ENCODE results near the gene FGFBP3.

The FGFBP3 gene, protein sequence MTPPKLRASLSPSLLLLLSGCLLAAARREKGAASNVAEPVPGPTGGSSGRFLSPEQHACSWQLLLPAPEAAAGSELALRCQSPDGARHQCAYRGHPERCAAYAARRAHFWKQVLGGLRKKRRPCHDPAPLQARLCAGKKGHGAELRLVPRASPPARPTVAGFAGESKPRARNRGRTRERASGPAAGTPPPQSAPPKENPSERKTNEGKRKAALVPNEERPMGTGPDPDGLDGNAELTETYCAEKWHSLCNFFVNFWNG

DNA sequence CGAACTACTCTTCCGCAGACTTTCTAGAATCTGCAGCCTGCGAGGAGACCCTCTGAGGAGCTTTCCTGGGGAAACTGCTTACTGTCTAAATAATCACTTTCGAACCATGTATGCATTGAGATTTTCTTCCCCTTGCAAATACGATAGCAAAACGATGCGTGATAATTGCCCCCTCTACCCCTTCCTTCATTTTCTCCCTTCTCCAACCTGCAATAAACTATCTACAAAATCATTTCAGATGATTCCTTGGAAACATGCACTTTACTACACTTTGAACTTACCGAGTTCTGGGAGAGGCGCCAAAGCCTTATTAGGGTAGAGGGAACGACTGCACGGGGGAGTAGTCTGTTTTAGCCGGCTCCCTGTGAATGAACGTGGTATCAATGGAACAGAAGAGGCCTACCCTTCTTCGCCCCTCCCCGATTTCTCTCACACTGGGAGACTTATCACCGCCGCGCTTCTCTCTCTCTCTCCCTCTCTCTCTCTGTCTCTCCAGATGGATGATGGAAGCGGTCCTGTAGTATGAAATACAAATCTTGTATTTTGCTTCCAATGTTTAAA lies at the start of gene FGFBP3:
TSS of gene FGFBP3 (minus strand) at position 370 of the 561 bp plus-strand sequence. CDS start 517 bp downstream, outside the sequence.
- DNase-seq (ENCODE audit: low spot score): no peak

DNA sequence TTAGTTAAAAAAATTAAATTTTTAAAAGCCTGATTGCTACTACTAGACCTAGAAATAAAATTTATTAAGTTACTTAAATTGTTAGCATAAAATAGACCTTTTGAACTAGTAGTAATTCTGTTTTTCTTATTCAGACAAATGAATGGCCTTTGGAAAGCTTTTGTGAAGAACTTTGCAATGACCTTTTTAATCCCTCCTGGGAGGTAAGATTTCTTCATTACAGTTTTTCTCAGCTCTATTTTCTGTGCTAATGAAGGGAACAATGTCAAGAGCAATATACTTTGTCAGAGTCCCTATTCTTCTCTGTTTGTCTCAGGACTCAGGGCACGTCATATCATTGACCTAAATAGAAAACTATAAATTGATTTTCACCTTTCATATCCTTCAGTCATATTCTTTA lies 47.8 kb upstream of the FGFBP3 start:
- no peak for DNase-seq (ENCODE audit: low spot score)

DNA sequence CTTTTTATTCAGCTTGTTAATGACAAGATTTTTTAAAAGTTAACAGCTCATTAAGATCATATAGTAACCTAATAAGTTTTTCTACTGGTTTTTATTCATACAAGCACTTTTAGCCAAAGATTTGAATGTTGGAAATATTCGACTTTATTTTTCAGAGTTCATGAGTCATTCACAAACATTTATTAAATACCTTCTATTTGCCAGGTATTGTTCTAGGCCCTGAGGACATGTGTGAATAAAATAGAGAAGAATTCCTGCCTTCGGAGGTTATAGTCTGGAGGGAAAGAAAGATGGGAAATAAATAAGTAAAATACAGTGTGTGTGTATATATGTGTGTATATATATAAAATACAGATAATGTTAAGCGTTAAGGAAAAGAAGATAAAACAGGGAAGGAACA lies 45.8 kb upstream of the FGFBP3 start:
- no peak for DNase-seq (ENCODE audit: low spot score)

DNA sequence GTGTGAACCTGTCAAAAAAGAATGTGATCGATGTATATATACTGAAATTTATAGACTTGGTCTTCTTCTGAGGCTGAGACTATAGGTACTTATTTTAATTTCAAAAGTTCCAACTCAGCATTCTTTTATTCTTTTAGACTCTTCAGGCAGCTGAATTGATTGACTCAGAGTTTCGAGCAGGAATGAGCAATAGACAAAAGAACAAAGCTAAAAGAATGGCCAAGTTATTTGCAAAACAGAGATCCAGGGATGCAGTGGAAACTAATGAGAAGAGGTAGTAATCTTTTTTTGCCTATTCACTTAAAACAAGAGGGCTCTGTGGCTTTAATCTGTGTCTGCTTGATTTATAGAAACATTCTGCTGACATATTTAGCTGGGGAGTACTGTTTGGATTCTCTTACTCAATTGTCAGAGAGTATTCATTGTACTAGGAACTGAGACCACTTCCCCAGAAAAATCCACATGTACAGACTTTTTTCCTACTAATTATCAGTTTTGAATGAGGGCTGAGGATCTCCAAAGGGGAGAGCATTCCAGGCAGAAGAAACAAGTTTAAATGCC lies 44.4 kb upstream of the FGFBP3 start:
- DNase-seq (ENCODE audit: low spot score): peak; percentile 5

DNA sequence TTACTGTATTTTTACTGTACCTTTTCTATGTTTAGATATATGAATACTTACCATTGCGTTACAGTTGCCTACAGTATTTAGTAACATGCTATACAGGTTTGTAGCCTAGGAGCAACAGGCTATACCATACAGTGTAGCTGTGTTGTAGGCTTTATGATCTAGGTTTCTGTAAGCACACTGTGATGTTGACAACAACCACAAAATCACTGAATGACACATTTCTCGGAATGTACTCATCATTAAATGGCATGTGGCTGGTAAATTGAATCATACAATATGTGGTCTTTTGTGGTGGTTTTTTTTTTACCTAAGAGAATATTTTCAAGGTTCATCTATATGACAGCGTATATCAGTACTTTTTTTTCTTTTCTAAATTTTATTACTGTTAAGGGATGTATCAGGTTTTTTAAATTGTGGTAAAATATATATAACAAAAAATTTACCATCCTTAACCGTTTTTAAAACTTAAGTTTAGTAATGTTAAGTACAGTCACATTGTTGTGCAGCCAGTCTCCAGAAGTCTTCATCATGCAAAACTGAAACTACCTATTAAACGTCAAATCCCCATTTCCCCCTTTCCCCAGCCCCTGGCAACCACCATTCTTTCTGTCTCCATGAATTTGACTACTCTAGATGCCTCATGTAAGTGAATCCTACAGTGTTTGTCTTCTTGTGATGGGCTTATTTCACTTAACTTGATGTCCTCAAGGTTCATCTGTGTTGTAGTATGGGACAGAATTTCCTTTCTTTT lies 35.8 kb upstream of the FGFBP3 start:
- no peak for DNase-seq (ENCODE audit: low spot score)

DNA sequence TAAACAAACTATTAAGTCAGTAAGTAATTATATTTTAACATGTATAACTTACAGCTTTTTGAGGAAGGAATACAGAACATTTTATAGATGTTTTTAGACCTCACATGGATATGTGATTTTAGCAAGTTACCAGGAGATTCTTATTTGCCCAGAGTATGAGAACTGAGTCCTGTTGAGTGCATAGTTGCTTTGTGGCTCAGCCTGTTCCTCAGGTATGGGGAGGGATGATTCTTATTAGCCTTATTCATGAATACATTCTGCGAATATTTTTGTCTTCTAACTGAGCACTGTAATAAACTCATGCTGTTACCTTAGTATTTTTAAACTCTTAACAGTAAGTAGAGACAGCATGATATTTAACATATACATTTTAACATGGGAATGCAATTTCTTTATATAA lies 32.1 kb upstream of the FGFBP3 start:
- no peak for DNase-seq (ENCODE audit: low spot score)

DNA sequence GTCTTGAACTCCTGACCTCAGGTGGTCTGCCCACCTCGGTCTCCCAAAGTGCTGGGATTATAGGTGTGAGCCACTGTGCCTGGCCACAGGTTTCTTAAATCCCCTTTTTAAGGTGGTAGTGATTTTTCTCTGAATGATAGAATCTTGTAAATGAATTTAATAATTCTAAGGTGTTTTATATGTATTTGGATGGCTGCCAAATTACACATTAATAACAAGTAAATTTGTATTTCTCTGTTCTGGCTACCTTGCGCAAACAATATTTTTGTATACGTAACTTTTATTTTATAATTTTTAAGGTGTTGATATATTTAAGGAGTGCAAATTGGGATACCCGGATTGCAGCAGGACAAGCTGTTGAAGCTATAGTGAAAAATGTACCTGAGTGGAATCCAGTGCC lies 30.4 kb upstream of the FGFBP3 start:
- no peak for DNase-seq (ENCODE audit: low spot score)

DNA sequence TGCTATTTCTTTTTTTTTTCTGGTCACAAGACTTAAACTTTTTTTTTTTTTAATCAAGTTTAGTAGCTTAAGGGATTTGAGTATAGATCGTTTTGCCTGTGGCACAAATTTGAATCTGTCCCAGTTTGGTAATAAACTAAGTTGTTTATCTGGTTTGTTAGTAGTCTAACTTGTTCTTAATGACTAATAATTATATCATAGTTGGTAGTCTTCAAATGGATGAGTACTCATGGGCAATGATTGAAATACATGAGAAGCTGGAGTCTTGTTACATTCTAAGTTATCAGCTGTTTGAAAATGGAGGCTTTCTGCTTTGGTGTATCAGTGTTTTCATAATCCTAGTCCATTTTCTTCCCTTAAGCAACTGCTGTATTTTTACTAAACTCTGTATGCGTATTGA lies 26.6 kb upstream of the FGFBP3 start:
- DNase-seq (ENCODE audit: low spot score): no peak

DNA sequence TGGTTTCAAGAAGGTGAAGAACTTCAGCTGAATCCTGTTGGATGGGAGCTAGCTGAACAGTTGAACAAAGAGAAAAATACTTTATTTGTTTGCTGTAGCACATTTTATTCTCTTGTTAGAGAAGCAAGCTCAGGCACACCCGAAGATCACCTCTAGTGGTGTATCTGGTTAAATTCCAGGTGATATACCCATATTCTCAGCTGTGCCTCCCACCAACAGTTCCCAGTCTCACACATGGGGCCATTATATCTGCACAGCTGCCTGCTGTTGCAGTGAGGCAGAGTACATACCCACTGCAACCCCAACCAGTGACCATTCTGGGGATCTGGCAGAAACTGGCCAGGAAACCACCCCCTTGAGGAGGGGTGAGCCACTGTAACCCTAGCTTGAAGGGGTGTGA lies 23.5 kb upstream of the FGFBP3 start:
- DNase-seq (ENCODE audit: low spot score): no peak

DNA sequence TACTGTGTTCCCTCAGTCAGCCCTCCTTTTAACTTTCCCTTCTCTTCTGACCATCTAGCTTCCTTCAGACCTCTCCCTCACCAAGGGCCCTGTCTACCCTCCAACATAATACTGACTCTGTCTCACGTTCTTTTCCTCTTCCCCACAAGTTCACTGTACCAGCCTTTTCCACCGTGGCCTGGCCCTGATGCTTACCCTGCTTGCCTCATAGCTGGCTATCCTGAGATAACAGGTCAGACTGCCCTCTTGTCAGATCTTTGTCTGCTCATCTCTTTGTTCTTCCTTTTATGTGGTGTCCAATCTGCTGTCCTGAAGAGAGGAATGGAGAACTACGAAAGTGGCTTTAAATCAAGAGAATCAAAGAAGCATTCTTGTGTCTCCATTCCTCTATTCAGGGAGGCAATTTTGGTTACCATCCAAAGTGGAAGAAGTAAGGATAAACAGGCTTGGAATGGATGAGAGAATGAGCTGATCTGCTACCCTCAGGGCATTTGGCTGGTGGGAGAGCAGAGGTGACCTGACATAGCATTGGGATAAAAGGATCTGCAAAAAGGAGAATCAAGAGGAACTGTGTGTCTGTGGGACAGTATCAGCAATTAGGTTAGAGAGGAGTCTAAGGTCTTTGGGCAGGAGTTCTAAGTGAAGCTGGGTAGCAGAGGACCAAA lies 22.4 kb upstream of the FGFBP3 start:
- DNase-seq (ENCODE audit: low spot score): no peak

DNA sequence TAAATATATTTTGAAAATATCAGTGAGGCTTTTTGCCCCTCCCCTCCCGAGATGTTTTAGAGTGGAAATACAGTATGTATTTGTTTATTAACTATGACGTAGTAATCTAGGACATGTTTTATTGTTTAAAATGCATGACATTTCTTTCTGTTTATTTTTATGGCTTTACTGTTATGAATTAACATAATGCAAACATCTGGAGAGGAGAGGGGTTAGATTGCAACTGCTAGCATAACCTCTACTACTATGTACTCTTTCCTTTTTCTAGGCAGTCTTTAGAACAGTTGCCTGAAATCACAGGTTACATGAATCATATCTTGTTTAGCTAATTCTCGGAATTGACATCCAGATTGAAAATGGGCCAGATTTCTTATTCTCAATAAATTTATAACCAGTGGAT lies 21.7 kb upstream of the FGFBP3 start:
- no peak for DNase-seq (ENCODE audit: low spot score)

DNA sequence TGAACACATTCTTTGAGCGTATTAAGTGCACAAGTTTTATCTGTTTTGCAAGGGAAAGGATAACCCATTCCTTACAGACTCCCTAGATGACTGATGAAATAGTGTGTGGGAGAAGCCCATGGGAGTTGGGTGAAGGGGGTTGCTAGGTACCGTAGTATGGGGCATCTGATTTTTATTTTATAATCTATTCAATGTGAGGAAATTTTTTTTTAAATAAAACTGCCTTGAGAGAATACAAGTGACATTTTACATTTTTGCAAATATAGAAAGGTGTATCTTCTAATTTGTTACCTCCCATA lies 15.7 kb upstream of the FGFBP3 start:
- DNase-seq (ENCODE audit: low spot score): no peak

DNA sequence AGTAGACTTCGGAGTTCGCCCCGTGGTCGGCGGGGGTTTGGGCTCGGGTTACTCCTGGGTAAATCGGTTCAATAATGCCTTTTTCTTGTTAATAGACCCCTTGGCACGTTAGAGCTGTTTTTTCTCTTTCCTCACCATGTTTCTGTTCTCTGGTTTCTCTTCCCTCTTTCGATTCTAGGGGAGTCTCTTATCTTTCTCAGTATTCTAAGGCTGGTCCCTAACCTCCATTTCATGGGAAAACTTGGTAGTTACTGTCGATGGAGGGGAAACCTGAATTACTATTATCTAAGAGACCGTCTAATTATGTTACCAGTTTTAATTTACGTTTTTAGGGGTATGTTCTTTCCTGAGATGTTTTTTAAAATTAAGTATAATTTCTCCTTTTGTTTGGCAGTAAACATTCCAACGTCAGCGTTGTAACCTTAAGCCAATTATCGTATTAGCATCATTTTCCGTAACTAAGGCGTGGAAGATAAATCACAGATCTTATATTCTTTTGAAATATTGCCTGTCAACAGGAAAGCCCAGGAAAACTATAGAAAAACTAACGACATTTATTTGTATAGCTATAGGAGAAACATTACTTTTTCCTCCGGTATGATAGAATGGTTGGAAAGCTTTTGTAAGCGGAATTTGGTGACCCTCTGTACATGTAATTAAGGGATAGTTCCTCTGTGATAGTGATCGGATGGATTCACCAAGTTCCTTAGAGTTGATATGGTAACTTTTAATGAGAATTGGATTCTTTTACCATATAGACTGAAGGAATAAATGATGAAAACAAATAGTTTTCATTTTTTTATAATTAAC lies 15.1 kb upstream of the FGFBP3 start:
- no peak for DNase-seq (ENCODE audit: low spot score)

DNA sequence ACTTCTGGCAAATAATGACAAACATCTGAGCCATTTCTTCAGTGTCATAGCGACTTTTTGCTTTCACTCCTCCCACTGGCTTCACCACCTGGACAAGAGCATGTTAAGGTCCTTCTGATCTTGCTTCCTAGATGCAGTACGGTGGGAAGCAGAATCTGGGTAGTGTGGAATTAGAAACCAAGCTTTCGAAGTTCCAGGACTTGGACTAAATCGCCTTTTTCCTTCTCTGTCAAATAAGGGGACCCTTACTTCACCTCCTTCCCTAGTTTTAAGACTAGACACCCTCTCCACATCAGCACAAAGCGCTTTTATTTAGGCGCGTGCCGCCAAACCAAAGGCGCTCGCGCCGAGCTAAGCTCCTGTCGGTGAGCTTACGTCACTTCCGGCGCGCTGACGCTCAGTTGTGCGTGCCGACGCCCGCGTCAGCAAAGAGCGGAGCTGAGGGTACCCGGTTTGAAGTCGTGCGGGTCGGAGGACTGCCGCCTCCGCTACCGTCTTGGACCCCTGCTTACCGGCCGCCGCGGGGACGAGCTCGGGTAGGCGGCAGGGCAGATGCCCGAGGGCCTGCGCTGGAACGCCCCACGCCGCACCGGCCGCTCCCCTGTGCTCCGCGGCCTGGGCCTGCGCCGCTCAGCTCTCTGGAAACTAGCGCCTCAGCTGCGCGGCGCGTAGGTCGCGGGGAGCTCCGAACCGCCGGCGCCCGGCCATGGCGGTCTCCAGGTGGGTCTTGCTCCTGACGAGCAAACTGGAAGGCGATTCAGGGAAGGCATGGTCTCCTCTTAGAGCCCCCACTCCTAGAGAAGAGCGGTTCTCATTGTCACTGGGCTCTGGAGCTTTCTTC lies 14.3 kb upstream of the FGFBP3 start, which contains the start of gene BTAF1:
TSS of gene BTAF1 (plus strand) at position 400 of the 841 bp plus-strand sequence. CDS start at position 707, 307 bp downstream.
- DNase-seq (ENCODE audit: low spot score): peak; percentile 74

DNA sequence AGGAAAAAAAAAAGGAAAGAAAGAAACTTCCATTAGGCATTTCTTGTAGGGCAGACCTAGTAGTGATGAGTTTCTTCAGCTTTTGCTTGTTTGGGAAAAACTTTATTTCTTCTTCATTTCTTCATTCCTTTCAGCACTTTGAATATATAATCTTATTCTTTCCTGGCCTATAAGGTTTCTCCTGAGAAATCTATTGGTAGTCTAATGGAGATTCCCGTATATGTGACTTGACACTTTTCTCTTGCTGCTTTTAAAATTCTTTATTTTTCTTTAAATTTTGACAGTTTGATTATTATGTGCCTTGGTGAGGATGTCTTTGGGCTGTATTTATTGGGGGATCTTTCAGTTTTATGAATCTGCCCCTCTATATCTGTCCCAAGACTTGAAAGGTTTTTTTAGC lies 10.4 kb upstream of the FGFBP3 start:
- no peak for DNase-seq (ENCODE audit: low spot score)

DNA sequence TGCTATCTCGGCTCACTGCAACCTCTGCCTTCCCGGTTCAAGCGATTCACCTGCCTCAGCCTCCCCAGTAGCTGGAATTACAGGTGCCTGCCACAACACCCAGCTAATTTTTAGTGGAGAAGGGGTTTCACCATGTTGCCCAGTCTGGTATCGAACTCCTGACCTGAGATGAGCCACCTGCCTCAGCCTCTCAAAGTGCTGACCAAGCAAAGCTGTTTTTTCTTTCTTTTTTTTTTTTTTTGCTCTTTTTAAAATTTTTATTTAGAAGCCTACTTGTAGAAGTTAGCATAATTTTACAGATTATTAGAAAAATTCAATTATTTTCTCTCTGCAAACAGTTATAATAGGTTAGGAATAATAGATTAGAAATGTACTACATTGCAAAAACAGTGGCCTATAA lies 1.2 kb upstream of the FGFBP3 start:
- no peak for DNase-seq (ENCODE audit: low spot score)

DNA sequence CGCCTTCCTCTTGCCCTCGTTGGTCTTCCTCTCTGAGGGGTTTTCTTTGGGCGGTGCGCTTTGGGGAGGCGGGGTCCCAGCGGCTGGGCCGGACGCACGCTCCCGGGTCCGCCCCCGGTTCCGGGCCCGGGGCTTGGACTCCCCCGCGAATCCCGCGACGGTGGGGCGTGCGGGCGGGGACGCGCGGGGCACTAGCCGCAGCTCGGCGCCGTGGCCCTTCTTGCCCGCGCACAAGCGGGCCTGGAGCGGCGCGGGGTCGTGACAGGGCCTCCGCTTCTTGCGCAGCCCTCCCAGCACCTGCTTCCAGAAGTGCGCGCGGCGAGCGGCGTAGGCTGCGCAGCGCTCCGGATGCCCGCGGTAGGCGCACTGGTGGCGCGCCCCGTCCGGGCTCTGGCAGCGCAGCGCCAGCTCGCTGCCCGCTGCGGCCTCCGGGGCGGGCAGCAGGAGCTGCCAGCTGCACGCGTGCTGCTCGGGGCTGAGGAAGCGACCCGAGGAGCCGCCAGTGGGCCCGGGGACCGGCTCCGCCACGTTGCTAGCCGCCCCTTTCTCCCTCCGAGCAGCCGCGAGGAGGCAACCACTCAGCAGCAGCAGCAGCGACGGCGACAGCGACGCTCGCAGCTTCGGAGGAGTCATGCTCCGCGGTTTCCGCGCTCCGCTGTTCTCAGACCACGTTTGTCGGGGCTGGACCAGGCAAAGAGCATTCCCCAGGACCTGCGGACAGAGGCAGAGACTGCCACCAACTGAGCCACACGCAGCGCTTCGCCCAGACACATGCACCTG lies 759 bp downstream of the FGFBP3 start:
- peak; percentile 81 for DNase-seq (ENCODE audit: low spot score)

DNA sequence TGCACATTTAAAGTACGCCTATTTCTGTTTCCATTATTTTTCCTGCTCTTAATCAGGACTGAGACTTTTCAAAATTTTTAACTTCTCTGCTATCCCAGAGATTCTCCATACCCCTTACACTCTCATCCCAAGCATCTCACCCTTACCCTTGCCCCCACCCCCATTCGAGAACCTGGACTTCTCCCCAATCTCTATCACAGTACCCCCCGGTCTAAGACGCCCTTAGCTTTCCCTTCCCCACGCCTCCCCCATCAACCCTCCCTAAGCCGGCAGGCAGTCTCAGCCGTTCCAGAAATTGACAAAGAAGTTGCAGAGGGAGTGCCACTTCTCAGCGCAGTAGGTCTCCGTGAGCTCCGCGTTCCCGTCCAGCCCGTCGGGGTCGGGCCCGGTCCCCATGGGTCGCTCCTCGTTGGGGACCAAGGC lies 1.4 kb downstream of the FGFBP3 start:
- peak; percentile 20 for DNase-seq (ENCODE audit: low spot score)

DNA sequence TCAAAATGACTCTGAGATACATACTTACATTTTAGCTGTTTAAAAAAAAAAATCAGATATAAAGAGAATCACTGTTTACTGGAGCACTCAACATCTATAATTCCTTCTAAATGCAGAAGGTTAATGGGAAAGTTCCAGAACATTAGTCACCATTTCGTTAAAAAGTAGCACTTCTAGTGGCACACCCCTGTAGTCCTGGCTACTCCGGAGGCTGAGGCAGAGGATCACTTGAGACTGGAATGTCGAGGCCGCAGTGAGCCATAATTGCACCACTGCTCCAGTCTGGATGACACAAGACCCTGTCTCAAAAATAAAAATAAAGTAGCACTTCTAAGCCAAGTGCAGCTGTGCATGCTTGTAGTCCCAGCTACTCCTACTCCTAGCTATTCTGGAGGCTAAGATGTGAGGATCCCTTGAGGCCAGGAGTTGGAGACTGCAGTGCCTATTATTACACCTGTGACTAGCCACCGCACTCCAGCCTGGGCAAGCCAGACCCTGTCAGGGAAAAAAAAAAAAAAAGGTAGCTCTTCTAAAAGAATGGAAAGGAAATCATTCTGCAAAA lies 2.2 kb downstream of the FGFBP3 start:
- no peak for DNase-seq (ENCODE audit: low spot score)

All from HuH-7 (cell line).